Astrocyte (in vitro differentiated cells and primary cell): ENCODE measurements around the gene MARF1. TPM values are rescaled to one million over a fixed set of nuclear protein-coding genes. Genes with fewer than 3 reads are reported as not detected.

ENCODE experiments used
- DNase-seq: peaks from one replicate; pipeline ENCODE4 v3.0.0-alpha.2; 2010; ENCODE audit warnings: low read depth
- FAIRE-seq: peaks from 2 replicates; lab custom pipeline; 2011; peaks lifted over from hg19 to GRCh38; lab: Jason Lieb, UNC
- H2AFZ ChIP-seq: 2 replicates; pipeline ENCODE4 v1.6.0; 2012; ENCODE audit warnings: low read depth, low read length, inconsistent platforms
- H3K27ac ChIP-seq: 2 replicates; pipeline ENCODE4 v1.5.1; 2011; ENCODE audit warnings: low read depth, low read length, inconsistent platforms
- H3K27me3 ChIP-seq: 2 replicates; pipeline ENCODE4 v1.6.0; 2011; ENCODE audit warnings: low read length, inconsistent platforms; ENCODE audit not compliant: insufficient read depth
- H3K36me3 ChIP-seq: 2 replicates; pipeline ENCODE4 v1.5.1; 2011; ENCODE audit warnings: low read length, inconsistent platforms; ENCODE audit not compliant: insufficient read depth
- H3K4me1 ChIP-seq: 2 replicates; pipeline ENCODE4 v1.5.1; 2011; ENCODE audit warnings: low read length, inconsistent platforms; ENCODE audit not compliant: insufficient read depth
- H3K4me2 ChIP-seq: 2 replicates; pipeline ENCODE4 v1.6.0; 2012; ENCODE audit warnings: low read length, inconsistent platforms
- H3K4me3 ChIP-seq: 2 replicates; pipeline ENCODE4 v1.5.1; 2011; ENCODE audit warnings: low read depth, mild to moderate bottlenecking, low read length, inconsistent platforms; ENCODE audit not compliant: insufficient read depth
- H3K79me2 ChIP-seq: 2 replicates; pipeline ENCODE4 v1.6.0; 2012; ENCODE audit warnings: mild to moderate bottlenecking, low read length, inconsistent platforms; ENCODE audit not compliant: insufficient read depth
- H3K9ac ChIP-seq: 2 replicates; pipeline ENCODE4 v1.6.0; 2012; ENCODE audit warnings: mild to moderate bottlenecking, low read length, inconsistent platforms
- H3K9me3 ChIP-seq: 2 replicates; pipeline ENCODE4 v1.5.1; 2012; ENCODE audit warnings: low read depth, mild to moderate bottlenecking, low read length, inconsistent platforms; ENCODE audit not compliant: insufficient read depth
- H4K20me1 ChIP-seq: 2 replicates; pipeline ENCODE4 v1.6.0; 2012; ENCODE audit warnings: low read length, inconsistent platforms; ENCODE audit not compliant: insufficient read depth
- H3K27ac Mint-ChIP-seq: one replicate; pipeline ENCODE4 v1.8.0; 2021; ENCODE audit warnings: mild to moderate bottlenecking, mixed read lengths; ENCODE audit not compliant: unreplicated experiment
- H3K27me3 Mint-ChIP-seq: one replicate; pipeline ENCODE4 v1.8.0; 2021; ENCODE audit warnings: low read depth, mixed read lengths; ENCODE audit not compliant: unreplicated experiment
- H3K36me3 Mint-ChIP-seq: one replicate; pipeline ENCODE4 v1.8.0; 2021; ENCODE audit warnings: low read depth, mixed read lengths; ENCODE audit not compliant: unreplicated experiment
- H3K4me1 Mint-ChIP-seq: one replicate; pipeline ENCODE4 v1.8.0; 2021; ENCODE audit warnings: low read depth, mixed read lengths; ENCODE audit not compliant: unreplicated experiment
- H3K4me3 Mint-ChIP-seq: one replicate; pipeline ENCODE4 v1.8.0; 2021; ENCODE audit warnings: mild to moderate bottlenecking, moderate library complexity, mixed read lengths; ENCODE audit not compliant: unreplicated experiment
- H3K9me3 Mint-ChIP-seq: one replicate; pipeline ENCODE4 v1.8.0; 2021; ENCODE audit warnings: mild to moderate bottlenecking, mixed read lengths; ENCODE audit not compliant: unreplicated experiment
- CTCF ChIP-seq: IDR thresholded peaks from 2 replicates; pipeline ENCODE4 v1.5.1; 2011; ENCODE audit warnings: low read depth, mild to moderate bottlenecking, inconsistent platforms, low read length, moderate library complexity; ENCODE audit not compliant: insufficient read depth
- EZH2 ChIP-seq: IDR thresholded peaks from 2 replicates; pipeline ENCODE4 v1.6.1; 2012; ENCODE audit warnings: mild to moderate bottlenecking, low read length, inconsistent platforms; ENCODE audit not compliant: insufficient read depth
- total RNA-seq: library from RNA; stranded (reverse); gene quantifications from 2 replicates; pipeline ENCODE4 v1.2.1, GENCODE V29; 2021

MARF1 gene
- total RNA-seq, 1 donor from 2014 or later, result 47.4 TPM

GRCh38 chr16:15671530-15672117 is 28.7 kb upstream of the MARF1 start:
- peaks cover 22% of the 10 kb centered on the region for H3K36me3 ChIP-seq
- Mint-ChIP-seq H3K9me3 (no peaks in the 10 kb centered on the region), H3K36me3 (peaks cover 4% of the 10 kb centered on the region), H3K27me3 (no peaks in the 10 kb centered on the region), H3K27ac (no peak overlapping the region), H3K4me1 (peaks cover 4% of the 10 kb centered on the region), H3K4me3 (no peak overlapping the region)
- no peak overlapping the region for H3K27ac ChIP-seq
- H3K79me2 ChIP-seq, result peaks cover 26% of the 10 kb centered on the region
- no peak for DNase-seq
- TF ChIP-seq CTCF, result no peak
- H2AFZ ChIP-seq, result no peak overlapping the region
- H3K9ac ChIP-seq, result no peak overlapping the region
- H3K4me2 ChIP-seq, result peak overlapping the region; percentile 75
- H3K4me3 ChIP-seq, result no peak overlapping the region
- peaks cover under 1% of the 10 kb centered on the region for H4K20me1 ChIP-seq
- H3K9me3 ChIP-seq, result no peaks in the 10 kb centered on the region
- FAIRE-seq, result no peak
- no peaks in the 10 kb centered on the region for H3K27me3 ChIP-seq
- peaks cover 12% of the 10 kb centered on the region for H3K4me1 ChIP-seq

- Histone ChIP-seq H3K27me3 (no peaks in the 10 kb centered on the region), H4K20me1 (peaks cover 6% of the 10 kb centered on the region), H3K4me3 (no peak overlapping the region), H3K9me3 (no peaks in the 10 kb centered on the region), H3K4me1 (peaks cover 1% of the 10 kb centered on the region), H3K79me2 (peaks cover 16% of the 10 kb centered on the region), H3K36me3 (peaks cover 29% of the 10 kb centered on the region), H3K4me2 (no peak overlapping the region), H3K9ac (no peak overlapping the region), H2AFZ (no peak overlapping the region), H3K27ac (no peak overlapping the region)
- FAIRE-seq (no peak), DNase-seq (no peak)
- peaks cover 6% of the 10 kb centered on the region for H3K36me3 Mint-ChIP-seq
- no peak overlapping the region for H3K27ac Mint-ChIP-seq
- H3K9me3 Mint-ChIP-seq, result no peaks in the 10 kb centered on the region
- H3K4me1 Mint-ChIP-seq, result no peaks in the 10 kb centered on the region
- no peak overlapping the region for H3K4me3 Mint-ChIP-seq
- no peak for TF ChIP-seq EZH2
- TF ChIP-seq CTCF, result no peak
- no peaks in the 10 kb centered on the region for H3K27me3 Mint-ChIP-seq
Observed at GRCh38 chr16:15667091-15667742, 24.3 kb upstream of the MARF1 start.

- Histone ChIP-seq H3K4me3 (no peak overlapping the region), H3K9ac (no peak overlapping the region), H3K27ac (no peak overlapping the region), H3K79me2 (peaks cover 35% of the 10 kb centered on the region), H2AFZ (no peak overlapping the region), H3K36me3 (peaks cover 26% of the 10 kb centered on the region), H3K4me1 (peaks cover 6% of the 10 kb centered on the region), H4K20me1 (peaks cover 20% of the 10 kb centered on the region), H3K4me2 (no peak overlapping the region), H3K9me3 (no peaks in the 10 kb centered on the region), H3K27me3 (no peaks in the 10 kb centered on the region)
- DNase-seq, result no peak
- TF ChIP-seq EZH2, result no peak
- TF ChIP-seq CTCF, result no peak
- Mint-ChIP-seq H3K27ac (no peak overlapping the region), H3K27me3 (no peaks in the 10 kb centered on the region), H3K4me1 (peaks cover 6% of the 10 kb centered on the region), H3K9me3 (no peaks in the 10 kb centered on the region), H3K4me3 (no peak overlapping the region), H3K36me3 (peaks cover 9% of the 10 kb centered on the region)
- no peak for FAIRE-seq
Observed at GRCh38 chr16:15665107-15665506, 22.2 kb upstream of the MARF1 start.
